Activated B cell treated with CpG ODN at 0.5 μM for 24 hours (primary cell): ENCODE results near the gene NKD2. TPM values are rescaled to one million over a fixed set of nuclear protein-coding genes. Genes with fewer than 3 reads are reported as not detected.

Source experiments
- ATAC-seq: fragments of 200-7000 bp; cut with Tn5 transposase; one replicate; pipeline ENCODE4 v1.10.0; 2021; ENCODE audit warnings: low read depth, mild to moderate bottlenecking, moderate library complexity
- CTCF ChIA-PET: fragments of 350-600 bp; sonication (Branson Sonifier 250); formaldehyde crosslinking; loops from one replicate; lab custom pipeline; 2021; ENCODE audit warnings: antibody characterized with exemption; lab: Charles Lee
- POLR2A ChIA-PET: fragments of 350-600 bp; sonication (Branson Sonifier 250); formaldehyde crosslinking; loops from one replicate; lab custom pipeline; 2021; ENCODE audit warnings: antibody characterized with exemption; lab: Charles Lee
- DNase-seq: peaks from one replicate; pipeline ENCODE4 v3.0.0; 2022
- H3K27ac Mint-ChIP-seq: one replicate; pipeline ENCODE4 v1.8.0; 2020; ENCODE audit warnings: mixed read lengths
- H3K27me3 Mint-ChIP-seq: one replicate; pipeline ENCODE4 v1.8.0; 2021; ENCODE audit warnings: mixed read lengths
- H3K36me3 Mint-ChIP-seq: one replicate; pipeline ENCODE4 v1.8.0; 2021; ENCODE audit warnings: low read depth, mixed read lengths
- H3K4me1 Mint-ChIP-seq: one replicate; pipeline ENCODE4 v1.8.0; 2021; ENCODE audit warnings: mixed read lengths
- H3K4me3 Mint-ChIP-seq: one replicate; pipeline ENCODE4 v1.8.0; 2020; ENCODE audit warnings: mild to moderate bottlenecking, mixed read lengths
- H3K9me3 Mint-ChIP-seq: one replicate; pipeline ENCODE4 v1.8.0; 2020; ENCODE audit warnings: mixed read lengths
- intact Hi-C: fragments of 100-400 bp; cut with micrococcal nuclease; formaldehyde crosslinking; loops from one replicate; pipeline ENCODE4 v1.15.1; 2024
- total RNA-seq: library from RNA; stranded (reverse); gene quantifications from 2 replicates; pipeline ENCODE4 v1.2.3, GENCODE V29; 2022
- TF ChIP-seq, protein P1 (sequence below): fragments of 200-600 bp; IDR thresholded peaks from one replicate; pipeline ENCODE4 v1.8.0; 2022; ENCODE audit warnings: antibody characterized with exemption, mild to moderate bottlenecking

Gene NKD2
- total RNA-seq, 1 donor from 2014 or later, result 0.16 TPM

DNA sequence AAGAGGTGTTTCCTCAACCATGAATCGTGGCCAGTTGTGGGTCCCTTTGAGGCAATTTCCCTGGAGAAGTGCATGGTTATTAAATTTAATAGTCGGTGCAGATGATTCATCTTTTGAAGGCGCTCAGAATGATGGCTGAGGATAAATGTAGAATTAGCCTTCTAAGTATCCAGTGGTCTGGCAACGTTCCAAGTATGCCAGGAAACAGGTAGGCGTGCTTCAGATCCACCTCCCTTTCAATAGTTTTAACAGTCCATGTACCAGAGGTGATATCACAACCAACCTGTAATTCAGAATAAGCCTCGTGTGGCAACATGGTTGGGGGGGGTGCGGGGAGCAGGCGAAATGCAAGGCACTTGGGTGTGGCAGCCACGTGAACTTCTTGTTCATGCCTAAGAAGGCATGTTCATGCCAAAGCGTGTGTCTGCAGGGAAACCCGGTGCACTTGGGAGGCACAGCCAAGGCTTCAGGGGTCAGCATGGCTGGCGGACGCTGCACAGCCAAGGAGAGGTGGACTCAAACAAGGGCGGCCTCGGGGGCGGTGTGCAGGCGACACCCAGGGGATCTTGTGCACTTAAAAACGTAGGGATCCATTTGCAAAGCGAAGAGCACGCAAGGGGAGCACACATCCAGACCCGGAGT lies 5.2 kb upstream of the NKD2 start:
- intact Hi-C loops, result loop anchor here (10.0 kb wide), 1 partner anchor 641 kb away; no protein-coding TSS in a partner anchor
- ATAC-seq (no peak), DNase-seq (no peak)
- Mint-ChIP-seq H3K9me3 (no peaks in the 10 kb centered on the region), H3K27ac (no peak overlapping the region), H3K27me3 (peaks cover 39% of the 10 kb centered on the region), H3K4me1 (peaks cover 14% of the 10 kb centered on the region), H3K4me3 (peak overlapping the region; percentile 24), H3K36me3 (no peaks in the 10 kb centered on the region)
- ChIA-PET CTCF (no interaction called here), POLR2A (no interaction called here)
- TF ChIP-seq, protein P1, sequence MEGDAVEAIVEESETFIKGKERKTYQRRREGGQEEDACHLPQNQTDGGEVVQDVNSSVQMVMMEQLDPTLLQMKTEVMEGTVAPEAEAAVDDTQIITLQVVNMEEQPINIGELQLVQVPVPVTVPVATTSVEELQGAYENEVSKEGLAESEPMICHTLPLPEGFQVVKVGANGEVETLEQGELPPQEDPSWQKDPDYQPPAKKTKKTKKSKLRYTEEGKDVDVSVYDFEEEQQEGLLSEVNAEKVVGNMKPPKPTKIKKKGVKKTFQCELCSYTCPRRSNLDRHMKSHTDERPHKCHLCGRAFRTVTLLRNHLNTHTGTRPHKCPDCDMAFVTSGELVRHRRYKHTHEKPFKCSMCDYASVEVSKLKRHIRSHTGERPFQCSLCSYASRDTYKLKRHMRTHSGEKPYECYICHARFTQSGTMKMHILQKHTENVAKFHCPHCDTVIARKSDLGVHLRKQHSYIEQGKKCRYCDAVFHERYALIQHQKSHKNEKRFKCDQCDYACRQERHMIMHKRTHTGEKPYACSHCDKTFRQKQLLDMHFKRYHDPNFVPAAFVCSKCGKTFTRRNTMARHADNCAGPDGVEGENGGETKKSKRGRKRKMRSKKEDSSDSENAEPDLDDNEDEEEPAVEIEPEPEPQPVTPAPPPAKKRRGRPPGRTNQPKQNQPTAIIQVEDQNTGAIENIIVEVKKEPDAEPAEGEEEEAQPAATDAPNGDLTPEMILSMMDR, result no peak

DNA sequence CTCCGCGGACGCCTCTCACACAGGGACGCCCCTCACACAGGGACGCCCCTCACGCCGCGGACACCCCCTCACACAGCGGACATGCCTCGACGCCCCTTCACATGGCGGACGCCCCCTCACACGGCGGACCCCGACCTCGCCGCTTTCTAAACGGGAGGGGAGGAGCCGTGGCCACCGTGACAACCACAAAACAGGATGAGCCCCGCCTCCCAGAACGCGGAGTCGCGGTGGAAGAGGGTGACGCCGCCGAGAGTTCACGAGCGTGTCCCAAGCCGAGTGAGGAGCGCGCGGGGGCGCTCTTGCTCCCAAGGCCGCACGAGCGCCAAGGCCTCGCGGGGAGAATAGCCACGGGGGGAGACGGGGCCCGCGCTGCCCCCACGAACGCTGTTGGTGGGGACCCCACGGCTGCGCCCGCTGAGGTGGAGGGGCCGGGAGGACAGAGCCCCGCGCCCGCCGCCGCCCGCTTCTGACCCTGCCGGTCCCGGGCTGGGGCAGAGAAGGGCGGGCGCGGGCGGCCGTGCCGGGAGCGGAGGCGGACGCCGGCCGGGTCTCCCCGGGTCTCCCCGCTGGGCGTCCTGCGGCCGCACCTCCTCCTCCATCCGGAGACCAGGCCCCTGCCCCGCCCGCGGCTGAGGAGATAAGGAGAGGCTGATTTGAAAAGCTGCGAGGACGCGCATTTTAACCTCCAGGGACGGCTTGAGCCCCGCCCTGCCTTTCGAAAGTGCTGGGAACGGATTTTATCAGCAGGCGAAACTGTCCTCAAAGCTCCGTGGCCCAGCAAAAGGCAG lies 3.9 kb upstream of the NKD2 start:
- Mint-ChIP-seq H3K27ac (no peak overlapping the region), H3K9me3 (no peaks in the 10 kb centered on the region), H3K27me3 (peaks cover 38% of the 10 kb centered on the region), H3K4me3 (peak overlapping the region; percentile 71), H3K4me1 (peaks cover 15% of the 10 kb centered on the region), H3K36me3 (no peaks in the 10 kb centered on the region)
- ATAC-seq, result peak; percentile 45
- DNase-seq, result peak; percentile 31
- TF ChIP-seq, protein P1, result no peak
- intact Hi-C loops, result loop anchor here (10.0 kb wide), 1 partner anchor 640 kb away; no protein-coding TSS in a partner anchor
- CTCF ChIA-PET, result no interaction called here
- POLR2A ChIA-PET, result no interaction called here

DNA sequence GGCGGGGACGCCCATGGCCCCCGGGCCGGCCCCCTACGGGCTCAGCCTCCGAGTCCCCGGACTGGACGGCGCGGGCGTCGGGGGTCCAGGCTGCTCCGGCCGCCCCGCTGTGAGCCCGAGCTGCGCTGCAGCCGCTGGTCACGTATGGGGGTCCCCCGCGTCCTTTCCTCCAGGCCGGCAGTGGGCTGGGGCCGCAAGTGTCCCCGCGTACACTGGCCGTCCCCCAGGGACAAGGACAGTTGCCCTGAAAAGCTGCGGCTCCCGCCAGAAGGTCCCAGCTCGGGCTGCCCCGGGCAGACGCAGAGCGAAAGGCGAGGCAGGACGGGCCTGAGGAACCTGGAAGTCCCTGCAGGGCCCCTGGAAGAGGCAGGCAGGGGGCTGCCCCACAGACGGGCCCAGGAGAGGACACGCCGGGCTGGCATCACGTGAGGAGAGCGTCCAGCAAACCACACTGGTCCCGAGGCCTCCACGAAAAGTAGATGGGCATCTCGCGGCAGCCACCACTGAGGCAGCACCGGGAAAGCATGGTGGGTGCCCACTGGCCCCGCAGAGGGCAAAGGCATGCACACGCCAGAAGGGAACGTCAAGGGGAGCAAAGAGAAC lies 3.3 kb upstream of the NKD2 start:
- ChIA-PET CTCF (no interaction called here), POLR2A (no interaction called here)
- DNase-seq (peak; percentile 14), ATAC-seq (no peak)
- Mint-ChIP-seq H3K4me1 (peaks cover 18% of the 10 kb centered on the region), H3K4me3 (no peak overlapping the region), H3K9me3 (no peaks in the 10 kb centered on the region), H3K36me3 (no peaks in the 10 kb centered on the region), H3K27me3 (peaks cover 45% of the 10 kb centered on the region), H3K27ac (no peak overlapping the region)
- intact Hi-C loops, result loop anchor here (10.0 kb wide), 1 partner anchor 639 kb away; no protein-coding TSS in a partner anchor
- TF ChIP-seq, protein P1, result no peak

DNA sequence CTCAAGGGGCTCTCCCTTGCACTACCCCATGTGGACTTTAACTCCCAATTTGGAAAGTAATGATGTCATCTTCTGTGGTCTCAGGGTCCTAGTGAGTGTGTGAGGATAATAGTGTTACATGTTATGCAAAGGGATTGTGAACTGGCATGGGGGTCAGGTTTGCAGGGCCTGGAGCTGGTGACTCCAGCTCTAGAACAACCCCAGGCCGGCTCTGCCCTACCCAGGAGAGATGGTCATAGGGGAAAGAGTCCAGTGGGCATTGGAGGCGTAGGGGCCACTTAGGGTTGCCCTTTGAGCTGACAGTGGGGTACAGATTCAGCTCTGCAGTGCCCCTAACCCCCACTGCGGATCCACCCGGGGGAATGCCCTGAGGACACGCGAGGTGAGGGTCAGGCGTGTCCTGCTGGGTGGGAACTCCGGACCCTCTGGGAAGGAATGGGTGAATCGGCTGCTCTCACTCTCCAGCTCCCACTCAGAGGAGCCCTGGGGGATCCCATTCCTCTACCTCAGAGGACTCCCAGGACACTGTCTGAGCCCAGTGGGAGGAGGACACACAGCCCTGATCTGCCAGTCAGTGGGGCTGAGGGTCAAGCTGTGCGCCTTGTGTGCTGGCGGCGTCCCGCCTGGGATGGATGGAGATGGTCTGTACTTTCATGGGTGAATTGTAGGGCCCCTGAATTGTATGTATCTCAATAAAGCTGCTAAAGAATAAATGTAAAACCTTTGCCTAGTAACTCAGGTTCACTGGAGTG lies 2.5 kb upstream of the NKD2 start:
- DNase-seq (peak; percentile 14), ATAC-seq (no peak)
- no peaks in the 10 kb centered on the region for H3K36me3 Mint-ChIP-seq
- TF ChIP-seq, protein P1, result no peak
- H3K27ac Mint-ChIP-seq, result no peak overlapping the region
- ChIA-PET CTCF (no interaction called here), POLR2A (no interaction called here)
- H3K4me3 Mint-ChIP-seq, result no peak overlapping the region
- peaks cover 49% of the 10 kb centered on the region for H3K27me3 Mint-ChIP-seq
- intact Hi-C loops, result loop anchor here (10.0 kb wide), 1 partner anchor 639 kb away; no protein-coding TSS in a partner anchor
- peaks cover 18% of the 10 kb centered on the region for H3K4me1 Mint-ChIP-seq
- no peaks in the 10 kb centered on the region for H3K9me3 Mint-ChIP-seq
